Activated T-cell treated with anti-CD3 and anti-CD28 coated beads for 48 hours (primary cell): ENCODE data around the gene TBC1D22A.
"Not testable (repeated sequence)": the region's sequence is repeated elsewhere in the genome, so short reads cannot be mapped to it uniquely, and the experiment has no call there.

Experiments
- DNase-seq: peaks from one replicate; pipeline ENCODE4 v3.0.0-alpha.2; 2020; ENCODE audit warnings: low read depth

TBC1D22A gene

DNA sequence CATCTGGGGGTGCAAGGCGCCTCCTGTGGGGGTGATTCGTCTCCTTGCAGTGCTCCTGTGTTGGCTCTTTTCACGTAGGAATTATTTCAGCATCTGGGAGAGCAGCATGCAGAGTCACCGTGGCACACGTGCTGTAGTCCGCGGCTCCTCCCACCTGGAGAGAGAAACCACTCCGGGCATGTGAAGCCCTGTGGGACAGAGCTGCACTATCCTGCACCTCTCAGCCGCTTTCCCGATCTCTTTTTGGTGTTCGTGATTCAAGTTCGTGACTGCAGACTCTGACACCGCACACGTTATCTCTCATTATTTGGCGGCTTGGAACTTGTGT, 394.6 kb downstream of the TBC1D22A start:
- DNase-seq: no peak

GRCh38 chr22:47157486-47158270, 395.2 kb downstream of the TBC1D22A start:
- no peak for DNase-seq

- DNase-seq: no peak
Measured at GRCh38 chr22:47158457-47158856, 396.0 kb downstream of the TBC1D22A start.

DNA sequence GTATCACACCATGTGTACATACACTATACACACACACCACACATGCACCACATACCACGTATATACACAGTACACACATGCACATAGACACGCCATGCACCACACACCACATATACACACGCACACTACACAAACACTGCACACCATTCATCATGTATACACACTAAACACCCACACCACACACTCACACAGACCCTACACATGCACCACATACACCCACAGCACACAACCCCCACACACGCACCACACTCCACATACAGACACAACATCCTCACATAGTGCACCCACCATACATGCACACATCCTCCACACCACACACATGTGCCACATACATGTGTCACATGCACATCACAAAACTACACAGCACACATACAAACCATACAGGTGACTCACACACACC, 397.1 kb downstream of the TBC1D22A start:
- DNase-seq: no peak

DNA sequence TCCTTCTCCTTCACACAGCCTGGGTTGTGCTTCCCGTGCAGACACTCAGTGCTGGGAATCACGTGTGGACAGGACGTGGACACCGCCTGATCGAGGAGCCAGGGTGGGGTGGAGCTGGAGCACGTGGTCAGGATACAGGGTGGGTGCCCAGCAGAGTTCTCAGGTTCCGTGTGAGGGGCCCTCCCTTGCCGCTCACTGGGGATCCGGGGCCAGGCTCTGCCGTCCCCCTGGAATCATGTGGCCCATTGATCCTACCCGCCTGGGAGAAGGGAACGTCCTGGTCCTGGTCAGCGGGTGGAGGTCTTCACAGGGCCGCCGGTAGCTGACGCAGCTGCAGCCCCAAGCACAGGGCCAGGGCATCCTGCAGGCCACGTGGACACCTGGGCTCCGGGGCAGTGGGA, 397.7 kb downstream of the TBC1D22A start:
- no peak for DNase-seq

DNA sequence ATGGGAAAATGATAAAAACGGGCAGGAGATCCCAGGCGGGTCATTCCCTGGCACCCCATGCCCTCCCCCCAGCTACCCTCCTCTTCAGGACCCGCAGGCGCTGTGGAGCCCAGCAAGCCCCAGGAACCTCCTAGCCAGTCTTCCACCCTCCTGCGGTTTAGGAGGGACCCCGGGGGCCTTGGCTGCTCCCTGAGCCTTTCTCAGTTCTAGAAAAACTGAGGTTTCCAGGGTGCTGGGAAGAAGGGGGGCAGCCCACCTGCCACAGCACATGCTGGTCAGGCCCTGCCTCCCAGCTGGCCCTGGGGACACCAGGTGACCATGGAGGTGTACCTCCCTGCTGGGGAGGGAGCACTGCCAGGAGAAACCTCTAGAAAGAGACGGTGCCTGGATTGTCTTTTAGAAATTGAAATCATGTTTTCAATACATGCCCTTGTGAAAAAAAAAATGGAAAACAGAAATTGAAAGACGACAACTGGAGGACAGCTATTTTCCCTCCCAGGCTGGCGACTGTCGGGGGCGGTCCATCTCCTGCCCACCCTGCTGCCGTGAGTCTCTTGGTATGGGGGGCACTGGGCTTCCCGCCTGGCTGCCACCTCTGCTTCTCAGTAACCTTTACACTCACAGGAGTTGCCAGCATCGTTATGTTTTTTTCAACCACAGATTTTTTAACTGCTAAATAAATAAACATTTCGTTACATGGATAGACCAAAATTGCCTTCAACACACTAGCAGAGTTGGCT, 398.5 kb downstream of the TBC1D22A start:
- no peak for DNase-seq

DNA sequence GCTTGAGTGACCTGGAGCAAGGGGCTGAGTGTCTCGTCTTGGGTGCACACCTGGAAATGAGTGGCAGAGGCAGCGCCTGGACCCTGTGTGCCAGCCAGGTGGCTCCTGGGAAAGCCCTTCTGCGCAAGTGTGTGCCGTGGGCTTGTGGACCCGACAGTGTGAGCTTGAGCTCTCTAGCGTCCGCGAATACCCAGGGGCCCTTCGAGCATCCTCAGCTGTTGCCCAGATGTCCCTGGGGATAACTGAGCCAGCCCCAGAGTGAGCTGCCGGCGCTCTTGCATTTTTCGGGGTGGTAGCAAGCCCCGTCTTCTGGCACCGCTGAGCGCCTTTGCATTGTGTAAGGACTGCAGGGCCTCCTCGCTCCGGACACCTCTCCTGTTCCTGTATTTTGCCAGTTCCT, 399.2 kb downstream of the TBC1D22A start:
- DNase-seq: no peak

GRCh38 chr22:47162865-47163264, 400.4 kb downstream of the TBC1D22A start:
- no peak for DNase-seq

DNA sequence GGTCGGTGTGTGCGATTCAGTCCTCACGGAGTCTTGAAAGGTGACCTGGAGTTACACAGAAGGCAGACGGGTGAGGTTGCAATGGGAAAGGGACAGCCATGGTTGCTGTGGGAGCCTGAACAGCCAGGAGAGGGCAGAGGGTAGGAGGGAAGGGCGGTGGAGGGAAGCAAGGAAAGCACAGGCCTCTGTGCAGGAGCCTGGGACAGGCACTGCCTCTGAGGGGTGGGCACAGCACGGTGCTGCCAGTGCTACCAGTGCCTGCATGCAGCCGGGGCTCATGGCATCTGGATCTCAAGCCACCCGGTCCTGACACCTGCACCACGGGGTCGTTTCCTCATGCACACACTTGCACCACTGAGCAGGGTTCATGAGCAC, 401.0 kb downstream of the TBC1D22A start:
- no peak for DNase-seq

DNA sequence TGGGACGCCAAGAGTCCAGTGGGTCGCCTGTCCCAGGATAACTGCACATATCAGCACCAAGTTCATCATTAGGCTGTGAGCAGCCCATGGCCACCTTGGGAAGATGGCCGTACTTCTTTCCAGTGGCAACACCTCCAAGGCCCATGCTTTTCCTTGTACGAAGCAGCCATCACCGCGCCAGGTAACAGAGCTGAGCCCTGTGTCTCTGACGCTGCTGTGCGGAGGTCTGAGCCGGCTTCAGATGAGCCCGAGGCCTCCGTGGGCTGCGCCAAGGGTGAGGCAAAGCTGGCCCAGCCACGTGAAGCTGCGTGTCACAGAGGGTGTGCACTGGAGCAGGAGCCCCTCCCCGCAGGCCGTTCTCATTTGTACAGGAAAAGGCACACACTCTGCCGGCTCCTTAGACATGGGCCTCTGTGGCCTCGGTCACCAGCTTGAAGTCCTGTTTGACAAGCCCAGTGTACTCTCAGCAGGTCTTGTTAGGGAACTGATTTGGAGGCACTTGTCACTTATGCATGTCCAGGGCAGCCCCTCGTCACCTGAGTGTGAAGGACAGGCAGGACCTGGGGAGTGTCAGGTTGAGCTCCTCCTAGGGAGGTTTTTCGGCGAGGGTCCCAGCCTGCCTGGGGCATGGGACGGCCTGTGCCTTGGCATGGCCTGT, 401.5 kb downstream of the TBC1D22A start:
- DNase-seq: no peak

- no peak for DNase-seq
Measured at GRCh38 chr22:47164514-47165337, 402.3 kb downstream of the TBC1D22A start.

DNA sequence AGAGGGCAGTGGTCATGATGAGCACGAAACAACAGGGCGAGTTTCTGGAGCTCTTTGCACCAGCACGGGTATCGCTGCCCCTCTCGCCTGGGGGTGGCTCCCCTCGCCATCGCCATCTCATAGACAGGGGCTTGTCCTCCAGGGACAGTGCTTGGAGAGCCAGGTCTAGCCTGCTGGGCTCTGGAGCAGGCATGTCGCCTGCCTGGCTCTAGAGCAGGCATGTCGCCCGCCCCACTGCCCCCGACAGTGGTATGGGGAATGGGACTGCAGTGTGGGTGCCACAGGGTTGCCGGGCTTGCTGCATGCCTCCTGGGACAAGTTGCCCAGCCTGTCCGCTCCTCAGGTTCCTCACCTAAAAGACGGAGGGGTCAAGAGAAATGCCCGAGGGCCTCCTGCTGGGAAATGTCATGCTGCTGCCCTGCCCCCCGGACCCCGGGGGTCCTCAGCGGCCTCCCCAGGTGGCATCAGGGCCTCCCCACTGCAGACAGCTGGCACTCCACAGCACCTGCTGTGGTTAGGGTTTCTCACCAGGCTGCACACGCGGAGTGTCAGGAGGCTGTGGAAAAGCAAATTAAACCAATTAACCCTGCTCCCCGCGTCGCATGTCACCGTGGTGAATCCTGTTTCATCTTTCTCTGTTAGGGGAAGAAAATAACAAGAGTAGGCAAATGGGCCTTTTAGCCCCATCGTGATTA, 403.0 kb downstream of the TBC1D22A start:
- no peak for DNase-seq

DNA sequence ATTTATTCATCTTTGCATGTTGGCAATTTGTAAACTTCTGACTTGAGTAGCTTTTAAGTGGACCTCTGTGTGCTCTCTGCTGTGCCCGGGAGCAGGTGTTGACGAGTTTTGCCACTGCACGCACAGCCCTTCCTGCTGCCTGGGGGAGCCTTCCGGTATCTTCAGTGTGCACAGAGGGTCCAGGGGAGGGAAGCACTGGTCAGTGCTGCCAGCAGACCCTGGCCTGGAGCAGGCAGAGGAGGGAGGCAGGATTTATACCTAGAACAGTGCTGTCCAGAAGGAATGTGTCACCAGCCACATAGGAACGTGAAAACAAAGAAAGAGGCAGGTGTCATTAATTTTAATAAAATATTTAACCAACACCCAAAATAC, 403.6 kb downstream of the TBC1D22A start:
- DNase-seq: no peak

DNA sequence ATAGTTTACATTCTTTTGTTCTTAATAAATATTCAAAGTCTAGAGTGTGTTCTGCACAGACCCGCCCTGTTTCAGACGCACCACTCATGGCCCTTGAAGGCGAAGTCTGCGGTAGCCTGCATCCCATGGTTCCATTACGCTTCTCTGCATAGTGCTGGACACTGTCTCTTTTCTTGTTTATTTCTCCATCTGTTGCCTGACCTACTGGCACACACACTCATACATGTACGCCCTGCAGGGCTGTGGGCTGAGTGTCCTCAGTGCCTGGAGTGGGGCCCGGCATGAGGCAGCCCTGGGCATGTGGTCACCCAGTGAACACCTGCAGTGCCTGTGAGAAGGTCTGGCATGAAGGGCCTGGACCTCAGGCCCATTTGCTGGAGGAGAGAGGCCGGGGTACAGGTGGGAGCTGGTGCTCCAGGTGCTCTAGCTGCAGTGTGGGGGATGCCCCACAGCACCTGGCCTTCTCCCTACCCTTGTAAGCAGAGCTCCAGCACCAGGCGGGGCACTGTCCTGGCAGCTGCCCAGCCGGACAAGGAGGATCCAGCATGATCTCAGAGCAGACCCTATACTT, 404.1 kb downstream of the TBC1D22A start:
- DNase-seq: no peak

DNA sequence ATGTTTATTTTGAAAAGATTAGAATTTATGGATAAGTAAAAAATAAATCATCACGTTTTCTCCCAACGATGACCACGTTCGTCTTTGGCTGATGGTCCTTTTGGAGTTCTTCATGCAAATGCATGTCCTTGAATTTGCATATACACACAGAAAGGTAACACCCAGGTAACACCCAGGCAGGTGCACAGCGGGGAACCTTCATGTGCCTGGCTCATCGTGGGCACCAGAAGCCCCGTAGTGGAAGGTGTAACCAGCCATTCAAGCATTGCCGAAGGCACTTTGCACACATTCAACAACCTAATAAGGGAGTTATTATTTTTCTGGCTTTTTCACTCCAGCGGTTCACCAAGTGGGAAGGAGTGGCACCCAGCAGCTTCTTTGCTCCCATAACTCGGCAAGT, 404.6 kb downstream of the TBC1D22A start:
- DNase-seq: no peak

- DNase-seq: not testable (repeated sequence)
Measured at GRCh38 chr22:47167921-47168320, 405.5 kb downstream of the TBC1D22A start.

GRCh38 chr22:47168441-47168840, 406.0 kb downstream of the TBC1D22A start:
- DNase-seq: no peak

DNA sequence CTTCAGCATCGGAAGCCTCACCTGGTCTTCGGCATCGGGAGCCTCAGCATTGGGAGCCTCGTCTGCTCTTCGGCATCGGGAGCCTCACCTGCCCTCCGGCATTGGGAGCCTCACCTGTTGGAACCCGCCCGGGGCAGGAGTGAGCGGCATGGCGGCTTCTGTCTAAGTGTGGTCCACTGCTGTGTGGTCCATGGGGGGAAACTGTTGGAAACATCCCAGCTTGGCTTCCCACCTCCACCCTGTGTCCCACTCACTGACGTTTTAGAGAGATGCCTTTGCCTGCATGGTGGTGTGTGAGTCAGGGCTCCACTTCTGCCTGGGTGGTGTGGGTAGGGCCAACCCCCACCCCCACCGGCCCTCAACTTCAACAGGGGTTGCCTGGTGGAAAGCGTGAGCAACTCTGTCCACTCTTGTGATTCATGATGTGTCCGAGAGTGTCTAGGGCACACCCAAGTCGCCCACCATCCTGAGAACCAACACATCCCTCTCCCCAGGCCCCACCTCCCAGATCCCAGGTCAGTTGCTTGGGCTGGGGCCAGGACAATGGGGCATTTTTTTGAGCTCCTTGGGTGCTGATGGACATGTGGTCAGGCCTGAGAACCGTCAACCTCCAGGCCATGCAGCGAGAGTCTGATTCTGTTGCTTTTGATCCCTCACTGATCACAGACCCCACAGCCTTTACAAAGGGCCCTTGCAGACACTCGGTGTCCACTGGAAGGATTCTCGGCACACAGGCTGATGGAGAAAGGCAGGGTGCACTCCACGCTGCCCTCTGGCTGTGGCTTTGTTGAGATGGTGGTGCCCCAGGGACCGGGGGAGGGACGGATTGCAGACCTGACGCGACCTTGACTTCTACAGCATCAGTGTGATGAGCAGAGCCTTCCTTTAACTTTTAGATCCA, 406.7 kb downstream of the TBC1D22A start:
- no peak for DNase-seq

DNA sequence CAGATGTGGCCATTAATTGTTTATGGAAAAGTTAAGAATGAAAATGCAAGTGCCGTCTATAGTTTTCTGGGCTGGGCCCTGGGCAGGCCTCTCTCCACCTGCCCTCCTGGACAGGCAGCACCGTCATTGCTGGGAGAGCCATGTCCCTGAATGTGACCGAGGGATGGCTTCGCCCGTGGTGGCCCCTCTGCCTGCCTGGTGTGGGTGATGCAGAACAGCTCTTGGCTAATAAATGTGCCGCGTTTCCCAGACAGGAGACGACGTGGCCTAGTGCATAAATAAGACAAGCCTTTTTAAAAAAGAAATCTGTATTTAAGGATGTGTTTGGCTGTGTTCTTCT, 407.3 kb downstream of the TBC1D22A start:
- no peak for DNase-seq
